Measurements from ENCODE around the gene ATF7. TPM values are rescaled to one million over a fixed set of nuclear protein-coding genes. Genes with fewer than 3 reads are reported as not detected.

ATF7 gene
- total RNA-seq, 4 donors from 2014 or later: 26.7 to 54.9 (median 33.3) TPM

GRCh38 chr12:53624956-53625355, 1.2 kb downstream of the ATF7 start:
- no peak for ATAC-seq
- 14 to 52% methylated on average over 2 to 4 of the region's 4 CpGs for WGBS, 2 donors (ENCODE audit: low coverage in 1 of 2)
- TF ChIP-seq POLR2A (IDR thresholded peaks at IDR 0.05) (no peak), POLR2AphosphoS5 (IDR thresholded peaks at IDR 0.05) (no peak), EP300 (IDR thresholded peaks at IDR 0.05) (no peak), CTCF (IDR thresholded peaks at IDR 0.05) (no peak)
- Histone ChIP-seq H3K9me3 (no peaks in the 10 kb centered on the region), H3K27me3 (no peaks in the 10 kb centered on the region), H3K4me3 (peak overlapping the region; percentile 48 to 69), H3K4me1 (peaks cover 0 to 60% (median 11%) of the 10 kb centered on the region in 3 donors), H3K36me3 (no peaks in the 10 kb centered on the region), H3K27ac (peak overlapping the region; percentile 82 to 90 (median 89))

- Histone ChIP-seq H3K4me3 (peak overlapping the region; percentile 48 to 69), H3K9me3 (no peaks in the 10 kb centered on the region), H3K4me1 (peaks cover 0 to 65% (median 11%) of the 10 kb centered on the region in 3 donors), H3K36me3 (no peaks in the 10 kb centered on the region), H3K27ac (peak overlapping the region; percentile 82 to 90 (median 89)), H3K27me3 (no peaks in the 10 kb centered on the region)
- TF ChIP-seq POLR2A (IDR thresholded peaks at IDR 0.05) (no peak), POLR2AphosphoS5 (IDR thresholded peaks at IDR 0.05) (no peak), CTCF (IDR thresholded peaks at IDR 0.05) (no peak), EP300 (IDR thresholded peaks at IDR 0.05) (no peak)
- WGBS, 2 donors (ENCODE audit: low coverage in 1 of 2): 12 to 19% methylated on average over 3 of the region's 3 CpGs
- no peak for ATAC-seq
These were observed 1.7 kb downstream of the ATF7 start for GRCh38 chr12:53624458-53624857.

GRCh38 chr12:53623548-53624385, 2.4 kb downstream of the ATF7 start:
- no peaks in the 10 kb centered on the region for H3K27me3 ChIP-seq
- TF ChIP-seq POLR2A (IDR thresholded peaks at IDR 0.05): no peak
- TF ChIP-seq POLR2AphosphoS5 (IDR thresholded peaks at IDR 0.05): no peak
- no peak for TF ChIP-seq CTCF (IDR thresholded peaks at IDR 0.05)
- TF ChIP-seq EP300 (IDR thresholded peaks at IDR 0.05): no peak
- H3K9me3 ChIP-seq: no peaks in the 10 kb centered on the region
- no peak for ATAC-seq
- peak overlapping the region; percentile 82 to 90 (median 89) for H3K27ac ChIP-seq
- H3K36me3 ChIP-seq: no peaks in the 10 kb centered on the region
- H3K4me1 ChIP-seq: peaks cover 0 to 72% (median 11%) of the 10 kb centered on the region in 3 donors
- 1 to 3% methylated on average over 7 of the region's 7 CpGs for WGBS, 2 donors (ENCODE audit: low coverage in 1 of 2)
- peak overlapping the region; percentile 48 to 69 for H3K4me3 ChIP-seq

- H3K27ac ChIP-seq: peak overlapping the region in 3 of 4 donors; percentile 88 to 90 (median 90)
- ATAC-seq: no peak
- no peak overlapping the region for H3K4me3 ChIP-seq
- H3K36me3 ChIP-seq: no peaks in the 10 kb centered on the region
- no peaks in the 10 kb centered on the region for H3K9me3 ChIP-seq
- WGBS, 2 donors (ENCODE audit: low coverage in 1 of 2): 78% methylated on average over 5 of the region's 5 CpGs; no CpG with 5 or more reads in 1 of the 2 donors
- H3K4me1 ChIP-seq: peaks cover 0 to 83% (median 11%) of the 10 kb centered on the region in 3 donors
- TF ChIP-seq POLR2A (IDR thresholded peaks at IDR 0.05): no peak
- H3K27me3 ChIP-seq: no peaks in the 10 kb centered on the region
These were observed 3.5 kb downstream of the ATF7 start for GRCh38 chr12:53622724-53623123.

GRCh38 chr12:53618275-53618674, 7.9 kb downstream of the ATF7 start:
- peak overlapping the region in 2 of 4 donors; percentile 38 to 57 for H3K27ac ChIP-seq
- H3K4me3 ChIP-seq: peak overlapping the region in 1 of 2 donors; percentile 29
- ATAC-seq: no peak
- H3K4me1 ChIP-seq: peaks cover 0 to 94% (median 20%) of the 10 kb centered on the region in 3 donors
- H3K27me3 ChIP-seq: no peaks in the 10 kb centered on the region
- TF ChIP-seq EP300 (IDR thresholded peaks at IDR 0.05) (no peak), POLR2A (IDR thresholded peaks at IDR 0.05) (no peak), POLR2AphosphoS5 (IDR thresholded peaks at IDR 0.05) (no peak), CTCF (IDR thresholded peaks at IDR 0.05) (no peak)
- WGBS, 2 donors (ENCODE audit: low coverage in 1 of 2): 6 to 17% methylated on average over 1 to 3 of the region's 3 CpGs
- no peaks in the 10 kb centered on the region for H3K9me3 ChIP-seq
- H3K36me3 ChIP-seq: peaks cover 0 to 9% of the 10 kb centered on the region in 2 donors
